Measurements from ENCODE around the gene KIRREL1.

Gene KIRREL1

DNA sequence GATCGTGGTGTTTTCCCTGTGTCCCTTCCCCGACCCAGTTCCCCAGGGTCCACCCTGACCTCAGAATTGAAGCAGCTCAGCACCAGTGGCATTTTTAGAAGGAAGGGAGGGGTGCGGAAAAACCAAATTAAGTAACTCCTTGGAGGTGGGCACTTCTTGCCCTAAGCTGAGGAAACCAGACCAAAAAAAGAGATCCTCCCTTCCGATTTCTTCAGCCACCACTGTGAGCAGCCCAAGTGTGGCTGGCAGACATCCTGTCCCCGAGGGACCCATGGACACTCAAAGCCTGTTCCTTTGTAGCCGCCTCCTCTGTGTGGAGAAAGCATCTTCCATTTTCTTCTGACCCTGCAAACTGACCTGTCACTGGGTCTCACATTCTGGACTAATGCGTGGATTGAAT lies 31.3 kb downstream of the KIRREL1 start:
- DNase-seq, result no peak
- no peak overlapping the region for H3K27ac Mint-ChIP-seq
- H3K4me3 Mint-ChIP-seq, result no peak overlapping the region
- no peak for ATAC-seq
- no peaks in the 10 kb centered on the region for H3K4me1 Mint-ChIP-seq
- peaks cover 5% of the 10 kb centered on the region for H3K27me3 Mint-ChIP-seq
- no peaks in the 10 kb centered on the region for H3K9me3 Mint-ChIP-seq
- H3K36me3 Mint-ChIP-seq (ENCODE audit: low read depth), result no peaks in the 10 kb centered on the region

DNA sequence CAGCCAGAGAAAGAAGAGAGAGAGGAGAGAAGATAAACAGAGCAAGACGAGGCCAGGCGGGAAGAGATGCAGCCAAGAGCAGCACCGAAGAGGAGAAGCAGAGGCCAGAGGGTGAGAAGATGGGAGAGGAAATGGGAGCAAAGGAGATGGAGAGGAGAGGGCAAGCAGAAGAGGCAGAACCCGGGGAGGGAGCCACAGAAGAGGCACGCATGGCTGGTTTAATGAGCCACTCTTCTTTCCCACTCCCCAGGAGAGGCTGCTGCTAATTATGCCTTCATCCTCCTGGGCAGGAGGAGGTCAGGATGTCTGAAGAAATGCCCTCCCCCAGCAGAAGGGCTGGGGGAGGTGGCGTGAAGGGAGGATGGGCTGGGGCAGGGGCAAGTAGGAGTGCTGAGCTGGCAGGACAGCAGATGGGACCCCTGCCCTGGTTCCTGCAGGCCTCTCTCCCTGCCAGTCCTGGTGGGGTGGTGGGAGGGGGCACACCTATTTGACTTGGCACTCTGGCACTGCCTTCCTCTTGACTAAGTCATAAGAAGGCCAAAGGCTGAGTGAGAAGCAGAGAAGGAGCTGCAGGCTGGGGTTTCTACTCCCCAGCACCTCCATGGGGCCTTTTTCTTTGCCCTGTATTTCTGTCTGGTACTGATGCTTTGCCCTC lies 32.3 kb downstream of the KIRREL1 start:
- Mint-ChIP-seq H3K9me3 (no peaks in the 10 kb centered on the region), H3K27ac (no peak overlapping the region), H3K27me3 (peaks cover 2% of the 10 kb centered on the region), H3K36me3 (ENCODE audit: low read depth) (no peaks in the 10 kb centered on the region), H3K4me1 (no peaks in the 10 kb centered on the region), H3K4me3 (no peak overlapping the region)
- DNase-seq (no peak), ATAC-seq (no peak)

DNA sequence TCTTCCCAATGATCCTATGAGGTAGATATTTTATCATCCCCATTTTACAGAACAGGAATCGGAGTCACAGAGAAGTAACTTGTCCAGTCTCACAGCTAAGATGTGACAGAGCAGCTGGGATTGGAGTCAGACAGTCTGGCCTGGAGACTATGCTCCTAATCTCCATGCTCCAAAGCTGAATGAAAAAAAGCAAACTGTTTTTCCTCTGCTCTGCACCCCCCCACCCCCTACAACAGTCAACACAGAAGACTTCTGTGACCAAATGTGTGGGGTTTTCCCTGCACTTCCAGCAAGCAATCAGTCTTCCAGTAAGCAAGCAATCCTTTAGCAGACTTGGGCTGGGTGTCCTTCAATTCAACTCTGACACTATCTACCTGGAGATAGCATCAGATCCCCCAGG lies 33.2 kb downstream of the KIRREL1 start:
- no peak for DNase-seq
- no peak overlapping the region for H3K4me3 Mint-ChIP-seq
- peaks cover 2% of the 10 kb centered on the region for H3K27me3 Mint-ChIP-seq
- no peak overlapping the region for H3K27ac Mint-ChIP-seq
- H3K4me1 Mint-ChIP-seq, result no peaks in the 10 kb centered on the region
- H3K36me3 Mint-ChIP-seq (ENCODE audit: low read depth), result no peaks in the 10 kb centered on the region
- no peaks in the 10 kb centered on the region for H3K9me3 Mint-ChIP-seq
- no peak for ATAC-seq

DNA sequence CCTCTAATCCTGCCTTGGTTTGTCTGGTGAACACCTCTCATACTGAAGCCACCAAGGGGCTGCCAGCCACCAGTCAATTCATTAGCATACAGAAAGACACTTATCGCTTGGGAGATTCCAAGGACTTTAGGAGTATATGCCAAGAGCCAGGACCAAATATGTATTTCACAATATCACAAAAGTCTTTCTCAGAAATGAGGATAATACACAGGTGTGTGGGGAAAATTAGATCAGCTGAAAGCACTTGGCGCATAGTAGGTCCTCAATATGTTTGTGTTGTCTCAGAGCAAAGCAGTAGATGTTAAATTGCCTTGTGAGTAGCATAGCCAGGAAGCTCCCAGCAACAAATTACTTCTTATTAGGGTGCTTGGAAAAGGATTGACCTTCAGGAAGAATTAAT lies 34.1 kb downstream of the KIRREL1 start:
- H3K9me3 Mint-ChIP-seq, result no peaks in the 10 kb centered on the region
- ATAC-seq (no peak), DNase-seq (no peak)
- peaks cover 6% of the 10 kb centered on the region for H3K27me3 Mint-ChIP-seq
- H3K36me3 Mint-ChIP-seq (ENCODE audit: low read depth), result no peaks in the 10 kb centered on the region
- no peaks in the 10 kb centered on the region for H3K4me1 Mint-ChIP-seq
- no peak overlapping the region for H3K27ac Mint-ChIP-seq
- H3K4me3 Mint-ChIP-seq, result no peak overlapping the region

DNA sequence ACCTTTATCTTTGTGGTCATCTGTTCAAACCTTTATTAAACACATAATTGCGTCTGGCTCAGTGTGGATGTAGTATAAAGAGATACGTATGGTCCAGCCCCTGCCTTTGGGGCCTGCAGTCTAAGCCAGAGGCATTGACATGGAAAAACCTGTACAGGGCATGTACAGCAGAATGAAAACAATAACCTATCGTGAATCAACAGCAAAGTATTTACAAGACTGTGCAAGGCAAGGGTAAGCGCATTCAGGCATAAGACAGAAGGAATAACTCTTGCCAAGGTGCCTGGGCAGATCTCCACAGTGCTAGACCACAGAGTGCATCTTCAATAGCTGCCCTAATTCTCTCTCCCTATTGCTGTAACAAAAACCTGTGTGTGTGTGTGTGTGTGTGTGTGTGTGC lies 35.5 kb downstream of the KIRREL1 start:
- Mint-ChIP-seq H3K9me3 (no peaks in the 10 kb centered on the region), H3K27me3 (peaks cover 4% of the 10 kb centered on the region)

DNA sequence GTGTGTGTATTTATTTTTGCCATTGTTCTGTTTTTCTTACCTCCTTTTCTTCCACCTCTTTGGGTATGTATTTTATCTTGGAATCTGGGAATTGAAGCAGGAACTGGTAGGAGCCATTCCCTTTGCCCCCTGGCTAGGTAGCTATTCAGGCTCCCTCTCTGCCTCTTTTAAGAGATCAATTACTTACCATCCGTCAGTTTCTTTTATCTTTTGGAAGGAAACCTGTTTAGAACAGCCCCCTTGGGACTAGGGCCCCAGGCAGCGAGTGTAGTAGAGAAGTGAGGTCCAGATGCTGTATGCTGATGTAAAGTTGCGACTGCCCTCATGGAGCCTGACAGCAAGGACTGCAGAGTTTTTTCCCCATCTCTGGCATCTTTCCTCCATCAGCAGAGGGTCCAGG lies 41.6 kb downstream of the KIRREL1 start:
- no peaks in the 10 kb centered on the region for H3K9me3 Mint-ChIP-seq
- H3K4me1 Mint-ChIP-seq, result no peaks in the 10 kb centered on the region

More for the DNA sequence above, 35.5 kb downstream of the KIRREL1 start:
- Mint-ChIP-seq H3K36me3 (ENCODE audit: low read depth) (no peaks in the 10 kb centered on the region), H3K4me3 (no peak overlapping the region), H3K4me1 (no peaks in the 10 kb centered on the region), H3K27ac (no peak overlapping the region)
- ATAC-seq (no peak), DNase-seq (no peak)

DNA sequence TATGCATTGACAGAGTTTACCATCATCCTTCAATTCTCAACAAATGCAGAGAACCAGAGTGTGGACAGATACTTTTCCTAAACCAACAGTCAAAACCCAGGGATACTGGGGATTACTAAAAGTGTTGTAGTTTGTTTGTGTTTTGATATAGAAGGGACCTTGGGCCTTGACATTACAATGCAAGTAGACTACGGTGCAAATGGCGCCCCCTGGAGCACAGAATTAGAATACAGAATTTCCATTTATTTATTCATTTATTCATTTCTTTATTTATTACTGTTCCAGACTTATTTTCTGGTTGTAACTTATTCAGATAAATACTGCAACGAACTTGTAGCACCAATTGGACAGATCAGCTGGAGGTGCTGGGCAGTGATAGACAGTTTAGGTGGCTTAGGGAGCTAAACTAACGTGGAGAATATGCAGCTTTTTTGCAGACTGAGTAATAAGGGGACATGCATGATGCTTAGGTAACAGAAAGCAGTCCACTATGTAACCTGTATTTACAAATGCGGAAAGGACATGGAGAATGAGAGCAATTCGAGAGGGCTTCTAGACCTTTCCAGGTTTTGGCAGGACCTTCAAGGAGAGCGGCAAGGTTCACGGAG lies 42.6 kb downstream of the KIRREL1 start:
- no peaks in the 10 kb centered on the region for H3K4me1 Mint-ChIP-seq
- no peaks in the 10 kb centered on the region for H3K9me3 Mint-ChIP-seq
- no peak overlapping the region for H3K27ac Mint-ChIP-seq
- no peaks in the 10 kb centered on the region for H3K36me3 Mint-ChIP-seq (ENCODE audit: low read depth)
- ATAC-seq, result no peak
- H3K4me3 Mint-ChIP-seq, result no peak overlapping the region
- H3K27me3 Mint-ChIP-seq, result peaks cover 13% of the 10 kb centered on the region
- DNase-seq, result peak; percentile 11

More for the DNA sequence above, 41.6 kb downstream of the KIRREL1 start:
- no peak for DNase-seq
- Mint-ChIP-seq H3K27ac (no peak overlapping the region), H3K4me3 (no peak overlapping the region), H3K27me3 (peaks cover 9% of the 10 kb centered on the region), H3K36me3 (ENCODE audit: low read depth) (no peaks in the 10 kb centered on the region)
- no peak for ATAC-seq

DNA sequence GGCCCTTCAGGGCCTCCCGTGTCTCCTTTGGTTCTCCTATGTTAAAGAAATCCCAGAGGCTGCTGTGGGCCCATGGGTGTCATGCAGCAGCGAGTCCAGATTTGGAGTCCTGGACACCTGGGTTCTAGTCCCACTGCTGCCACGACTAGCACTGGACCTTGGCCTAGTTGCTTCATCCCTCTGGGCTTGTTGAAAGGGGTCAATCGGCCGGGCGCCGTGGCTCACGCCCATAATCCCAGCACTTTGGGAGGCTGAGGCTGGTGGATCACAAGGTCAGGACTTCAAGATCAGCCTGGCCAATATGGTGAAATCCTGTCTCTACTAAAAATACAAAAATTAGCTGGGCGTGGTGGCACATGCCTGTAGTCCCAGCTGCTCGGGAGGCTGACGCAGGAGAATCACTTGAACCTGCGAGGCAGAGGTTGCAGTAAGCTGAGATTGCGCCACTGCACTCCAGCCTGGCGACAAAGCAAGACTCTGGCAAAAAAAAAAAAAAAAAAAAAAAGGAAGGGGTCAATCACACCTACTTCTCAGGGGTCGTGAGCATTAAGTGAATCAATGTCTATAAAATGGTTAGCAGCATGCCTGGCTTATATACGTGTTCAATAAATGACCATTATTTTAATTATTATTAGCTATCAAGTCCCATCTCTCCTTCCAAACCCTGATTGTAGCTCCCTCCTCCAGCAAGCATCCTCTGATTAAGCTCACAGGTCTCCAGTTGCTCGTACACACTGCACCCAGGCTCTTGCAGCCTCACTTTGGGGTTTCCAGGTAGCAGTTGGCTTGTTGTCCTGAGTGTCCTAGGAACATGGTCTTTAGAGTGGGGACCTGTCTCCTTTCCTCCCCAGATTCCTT lies 43.8 kb downstream of the KIRREL1 start:
- ATAC-seq, result no peak
- Mint-ChIP-seq H3K27me3 (peaks cover 14% of the 10 kb centered on the region), H3K36me3 (ENCODE audit: low read depth) (no peaks in the 10 kb centered on the region), H3K4me1 (no peaks in the 10 kb centered on the region), H3K4me3 (no peak overlapping the region), H3K9me3 (no peaks in the 10 kb centered on the region), H3K27ac (no peak overlapping the region)
- no peak for DNase-seq

DNA sequence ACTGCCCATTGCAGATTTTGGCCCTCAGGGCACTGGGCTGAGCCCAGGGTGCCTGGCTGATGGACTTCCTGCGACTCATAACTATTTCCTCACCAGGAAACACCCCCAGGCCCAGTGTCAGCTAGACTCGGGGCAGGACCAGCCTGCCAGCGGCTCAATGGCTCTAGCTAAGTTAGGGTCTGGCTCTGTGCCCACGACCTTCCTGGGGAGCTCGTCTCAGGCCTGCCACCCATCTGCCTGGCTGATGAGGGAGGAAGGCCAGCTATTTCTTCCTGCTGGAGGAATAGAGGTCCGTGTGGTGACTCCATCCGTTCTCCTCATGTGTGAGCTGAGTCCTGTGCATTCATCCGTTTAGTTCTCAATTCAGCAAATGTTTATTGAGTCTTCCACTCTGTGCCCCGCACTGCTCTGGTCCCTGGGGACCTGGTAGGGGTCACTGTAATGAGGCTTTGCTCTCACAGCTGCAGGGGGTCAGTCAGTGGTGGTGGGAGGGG lies 44.5 kb downstream of the KIRREL1 start:
- Mint-ChIP-seq H3K4me3 (no peak overlapping the region), H3K27ac (no peak overlapping the region), H3K27me3 (peaks cover 14% of the 10 kb centered on the region), H3K9me3 (no peaks in the 10 kb centered on the region), H3K36me3 (ENCODE audit: low read depth) (no peaks in the 10 kb centered on the region), H3K4me1 (no peaks in the 10 kb centered on the region)
- ATAC-seq (no peak), DNase-seq (no peak)

DNA sequence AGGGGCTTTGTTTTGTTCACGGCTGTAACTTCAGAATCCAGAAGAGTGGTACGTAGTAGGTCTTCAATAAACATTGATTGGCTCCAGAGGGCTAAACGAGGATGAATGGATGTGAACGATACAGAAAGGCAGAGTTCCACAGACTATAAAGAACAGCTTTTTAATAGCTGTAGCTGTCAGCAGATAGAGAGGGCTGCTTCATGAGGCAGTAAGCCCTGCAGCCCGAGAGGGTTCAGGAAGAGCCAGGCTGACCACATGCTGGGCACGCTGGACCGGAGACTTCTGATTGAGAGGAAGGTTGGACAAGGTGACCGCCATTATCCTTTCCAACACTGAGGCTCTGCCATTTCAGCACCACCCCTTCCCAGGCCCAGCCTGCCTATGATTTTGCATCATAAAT lies 45.3 kb downstream of the KIRREL1 start:
- DNase-seq (no peak), ATAC-seq (no peak)
- no peaks in the 10 kb centered on the region for H3K36me3 Mint-ChIP-seq (ENCODE audit: low read depth)
- no peak overlapping the region for H3K27ac Mint-ChIP-seq
- peaks cover 14% of the 10 kb centered on the region for H3K27me3 Mint-ChIP-seq
- H3K4me1 Mint-ChIP-seq, result no peaks in the 10 kb centered on the region
- no peak overlapping the region for H3K4me3 Mint-ChIP-seq
- no peaks in the 10 kb centered on the region for H3K9me3 Mint-ChIP-seq

DNA sequence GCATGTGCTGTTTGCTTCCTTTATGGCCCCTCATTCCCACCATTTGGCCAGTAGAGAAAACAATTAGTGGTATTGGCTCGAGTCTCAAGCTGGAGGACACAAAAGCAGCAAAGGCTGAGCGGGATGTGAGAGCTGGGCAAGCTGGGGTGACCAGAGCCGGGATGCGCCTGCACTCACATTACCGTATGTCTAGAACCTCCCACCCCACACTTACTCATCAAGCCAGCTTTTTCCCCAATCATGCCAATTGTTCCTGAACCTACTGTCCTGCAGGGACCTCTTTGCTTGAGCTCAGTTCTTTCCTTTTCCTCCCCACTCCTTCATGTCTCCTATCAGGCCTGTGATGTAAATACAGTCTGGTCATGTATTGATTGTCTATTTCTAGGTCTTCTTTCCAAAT lies 45.9 kb downstream of the KIRREL1 start:
- ATAC-seq, result no peak

DNA sequence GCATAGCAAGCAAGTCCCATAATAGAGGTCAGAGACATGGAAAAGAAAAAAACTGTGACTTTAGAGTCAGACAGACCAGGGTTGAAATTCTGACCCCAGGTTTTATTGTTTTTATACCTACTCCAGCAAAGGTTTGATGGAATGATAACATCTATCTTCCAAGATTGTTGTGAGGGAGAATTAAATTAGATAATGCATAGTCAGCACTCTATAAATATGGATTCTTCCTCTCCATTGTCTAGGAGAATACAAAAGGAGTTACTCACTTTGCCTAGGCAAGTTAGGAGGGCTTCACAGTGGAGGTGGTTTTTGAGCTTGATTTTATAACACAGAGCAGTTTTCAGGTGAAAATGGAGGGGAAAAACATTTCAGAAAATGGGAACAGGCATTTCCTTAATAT lies 46.9 kb downstream of the KIRREL1 start:
- DNase-seq (no peak), ATAC-seq (no peak)
- H3K4me3 Mint-ChIP-seq, result no peak overlapping the region
- H3K9me3 Mint-ChIP-seq, result no peaks in the 10 kb centered on the region
- H3K27ac Mint-ChIP-seq, result no peak overlapping the region
- peaks cover 14% of the 10 kb centered on the region for H3K27me3 Mint-ChIP-seq
- H3K36me3 Mint-ChIP-seq (ENCODE audit: low read depth), result no peaks in the 10 kb centered on the region
- no peaks in the 10 kb centered on the region for H3K4me1 Mint-ChIP-seq

More for the DNA sequence above, 45.9 kb downstream of the KIRREL1 start:
- H3K36me3 Mint-ChIP-seq (ENCODE audit: low read depth), result no peaks in the 10 kb centered on the region
- H3K27ac Mint-ChIP-seq, result no peak overlapping the region
- no peaks in the 10 kb centered on the region for H3K4me1 Mint-ChIP-seq
- H3K27me3 Mint-ChIP-seq, result peaks cover 14% of the 10 kb centered on the region
- no peaks in the 10 kb centered on the region for H3K9me3 Mint-ChIP-seq
- DNase-seq, result no peak
- H3K4me3 Mint-ChIP-seq, result no peak overlapping the region

DNA sequence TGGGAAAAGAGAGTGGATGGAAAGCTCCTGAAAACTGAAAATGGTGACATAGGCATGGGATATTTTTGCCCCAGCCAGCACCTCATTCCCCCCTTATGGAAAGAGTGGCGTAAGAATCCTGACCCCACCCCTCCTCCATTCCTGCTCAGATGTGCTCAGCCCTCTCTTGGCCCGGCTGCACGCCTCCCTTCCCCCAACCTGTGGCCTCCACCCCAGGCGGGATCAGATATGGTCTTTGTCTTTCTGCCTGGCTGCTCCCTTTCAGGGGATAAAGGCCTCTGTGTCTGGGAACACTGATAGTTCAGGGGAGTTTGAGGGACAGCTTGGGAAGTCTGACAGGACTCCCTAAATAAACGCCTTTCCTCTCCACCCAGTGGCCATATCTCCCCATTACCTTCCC lies 49.8 kb downstream of the KIRREL1 start:
- no peaks in the 10 kb centered on the region for H3K4me1 Mint-ChIP-seq
- H3K27ac Mint-ChIP-seq, result no peak overlapping the region
- DNase-seq, result no peak
- no peaks in the 10 kb centered on the region for H3K36me3 Mint-ChIP-seq (ENCODE audit: low read depth)
- H3K9me3 Mint-ChIP-seq, result no peaks in the 10 kb centered on the region
- no peak for ATAC-seq
- no peak overlapping the region for H3K4me3 Mint-ChIP-seq
- H3K27me3 Mint-ChIP-seq, result peaks cover 19% of the 10 kb centered on the region

DNA sequence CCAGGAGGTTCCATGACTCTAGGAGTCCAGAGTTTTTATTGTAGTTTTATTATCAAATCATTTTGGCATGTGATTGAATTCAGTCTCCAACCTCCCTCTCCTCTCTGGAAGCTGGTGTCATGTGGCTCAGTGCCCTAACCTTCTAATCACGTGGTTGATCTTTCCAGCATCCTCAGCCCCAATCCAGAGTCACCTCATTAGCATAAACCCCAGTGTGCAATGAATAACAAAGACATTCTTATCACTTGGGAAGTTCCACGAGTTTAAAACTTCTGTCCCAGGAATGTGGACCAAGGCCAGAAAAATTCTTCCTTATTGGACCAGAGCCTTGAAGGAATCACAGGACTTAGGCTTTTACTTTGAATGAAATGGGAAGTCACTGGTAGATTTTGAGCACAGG lies 52.2 kb downstream of the KIRREL1 start:
- Mint-ChIP-seq H3K27me3 (peaks cover 16% of the 10 kb centered on the region), H3K9me3 (no peaks in the 10 kb centered on the region), H3K27ac (no peak overlapping the region), H3K4me3 (no peak overlapping the region), H3K36me3 (ENCODE audit: low read depth) (no peaks in the 10 kb centered on the region), H3K4me1 (no peaks in the 10 kb centered on the region)
- ATAC-seq (no peak), DNase-seq (no peak)

All from activated naive CD8-positive, alpha-beta T cell treated with anti-CD3 and anti-CD28 coated beads, Interleukin-2, amount 50 U/mL, for 24 hours (primary cell).